ES-I3 (cell line): ENCODE measurements around the gene WFIKKN2.

Experiments
- H3K36me3 ChIP-seq: 2 replicates; pipeline ENCODE4 v1.6.1; 2013; ENCODE audit warnings: mild to moderate bottlenecking, low read length, control low read depth, moderate library complexity; ENCODE audit not compliant: insufficient read depth
- H3K4me1 ChIP-seq: 2 replicates; pipeline ENCODE4 v1.6.1; 2013; ENCODE audit warnings: mild to moderate bottlenecking, control low read depth, low read length; ENCODE audit not compliant: insufficient read depth
- H3K9ac ChIP-seq: 2 replicates; pipeline ENCODE4 v1.6.1; 2013; ENCODE audit warnings: low read depth, mild to moderate bottlenecking, low read length, moderate library complexity
- H3K9me3 ChIP-seq: 2 replicates; pipeline ENCODE4 v1.6.1; 2013; ENCODE audit warnings: mild to moderate bottlenecking, low read length, moderate library complexity; ENCODE audit not compliant: control insufficient read depth, insufficient read depth

Gene WFIKKN2

DNA sequence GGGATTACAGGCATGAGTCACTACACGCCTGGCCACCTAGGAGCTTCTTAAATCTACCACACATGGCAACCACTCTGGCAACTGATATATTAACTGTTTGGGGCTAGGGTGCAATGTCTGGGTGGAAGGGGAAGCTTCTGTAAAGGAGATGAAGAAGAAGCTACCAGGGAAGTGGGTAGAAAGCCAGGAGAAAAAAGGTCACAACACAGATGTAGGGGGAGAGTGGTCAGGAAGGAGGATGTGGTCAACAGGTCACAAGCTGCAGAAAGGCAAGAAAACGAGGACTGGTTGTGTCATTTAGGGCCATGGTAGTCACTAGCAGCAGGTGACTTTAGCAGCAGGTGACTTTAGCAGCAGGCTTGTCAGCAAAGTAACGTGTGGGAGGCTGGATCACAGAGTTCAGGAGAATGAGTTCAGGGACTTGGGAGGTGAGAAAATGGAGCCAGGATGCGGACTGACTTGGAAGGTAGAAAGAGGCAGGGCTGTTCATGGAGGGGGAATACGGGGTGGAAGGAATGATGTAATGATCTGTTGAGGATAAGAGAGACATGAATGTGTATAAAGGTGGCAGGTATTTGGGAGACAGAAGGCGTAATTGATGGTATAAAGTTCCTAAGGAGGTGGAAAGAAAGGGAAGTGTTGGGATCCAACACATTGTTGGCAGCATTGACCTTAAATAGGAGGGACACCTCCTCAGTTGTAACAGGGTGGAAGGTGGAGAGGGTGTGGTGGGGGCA, 16.3 kb upstream of the WFIKKN2 start:
- no peaks in the 10 kb centered on the region for H3K9me3 ChIP-seq
- H3K9ac ChIP-seq = no peak overlapping the region
- no peaks in the 10 kb centered on the region for H3K36me3 ChIP-seq

GRCh38 chr17:50820651-50821050, 14.7 kb upstream of the WFIKKN2 start:
- Histone ChIP-seq H3K4me1 (peaks cover 11% of the 10 kb centered on the region), H3K36me3 (no peaks in the 10 kb centered on the region), H3K9ac (no peak overlapping the region), H3K9me3 (no peaks in the 10 kb centered on the region)

More for the DNA sequence above, 16.3 kb upstream of the WFIKKN2 start:
- peaks cover 11% of the 10 kb centered on the region for H3K4me1 ChIP-seq

DNA sequence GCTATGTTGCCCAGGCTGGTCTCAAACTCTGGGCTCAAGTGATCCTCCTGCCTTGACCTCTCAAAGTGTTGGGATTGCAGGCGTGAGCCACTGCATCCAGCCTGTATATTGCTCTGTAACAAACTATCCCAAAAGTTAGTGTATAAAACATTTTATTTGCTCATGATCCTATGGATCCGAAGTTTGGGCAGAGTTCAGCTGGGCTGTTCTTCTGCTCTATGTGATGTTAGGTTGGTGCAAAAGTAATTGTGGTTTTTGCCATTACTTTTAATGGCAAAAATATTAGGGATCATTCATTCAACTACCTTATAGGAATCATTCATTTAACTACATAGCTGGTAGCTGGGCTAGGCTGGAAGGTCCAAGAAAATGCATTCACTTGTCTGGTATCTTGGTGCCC, 12.8 kb upstream of the WFIKKN2 start:
- Histone ChIP-seq H3K9ac (no peak overlapping the region), H3K9me3 (no peaks in the 10 kb centered on the region), H3K36me3 (no peaks in the 10 kb centered on the region), H3K4me1 (peaks cover 8% of the 10 kb centered on the region)

- Histone ChIP-seq H3K9ac (no peak overlapping the region), H3K9me3 (no peaks in the 10 kb centered on the region), H3K4me1 (peaks cover 11% of the 10 kb centered on the region; the same call in 1 of the 2 replicates), H3K36me3 (no peaks in the 10 kb centered on the region)
Measured at GRCh38 chr17:50824429-50824828, 11.0 kb upstream of the WFIKKN2 start.

- Histone ChIP-seq H3K9me3 (no peaks in the 10 kb centered on the region), H3K4me1 (peaks cover 14% of the 10 kb centered on the region; the same call in 1 of the 2 replicates), H3K36me3 (no peaks in the 10 kb centered on the region), H3K9ac (no peak overlapping the region)
Measured at GRCh38 chr17:50825188-50825587, 10.2 kb upstream of the WFIKKN2 start.

- H3K9ac ChIP-seq = no peak overlapping the region
- no peaks in the 10 kb centered on the region for H3K36me3 ChIP-seq
- H3K4me1 ChIP-seq = peaks cover 42% of the 10 kb centered on the region; the same call in 1 of the 2 replicates
- H3K9me3 ChIP-seq = no peaks in the 10 kb centered on the region
Measured at GRCh38 chr17:50828508-50829170, 6.7 kb upstream of the WFIKKN2 start.

GRCh38 chr17:50829332-50829731, 6.1 kb upstream of the WFIKKN2 start:
- no peaks in the 10 kb centered on the region for H3K36me3 ChIP-seq
- no peaks in the 10 kb centered on the region for H3K9me3 ChIP-seq
- H3K4me1 ChIP-seq = peaks cover 48% of the 10 kb centered on the region; the same call in 1 of the 2 replicates
- no peak overlapping the region for H3K9ac ChIP-seq

DNA sequence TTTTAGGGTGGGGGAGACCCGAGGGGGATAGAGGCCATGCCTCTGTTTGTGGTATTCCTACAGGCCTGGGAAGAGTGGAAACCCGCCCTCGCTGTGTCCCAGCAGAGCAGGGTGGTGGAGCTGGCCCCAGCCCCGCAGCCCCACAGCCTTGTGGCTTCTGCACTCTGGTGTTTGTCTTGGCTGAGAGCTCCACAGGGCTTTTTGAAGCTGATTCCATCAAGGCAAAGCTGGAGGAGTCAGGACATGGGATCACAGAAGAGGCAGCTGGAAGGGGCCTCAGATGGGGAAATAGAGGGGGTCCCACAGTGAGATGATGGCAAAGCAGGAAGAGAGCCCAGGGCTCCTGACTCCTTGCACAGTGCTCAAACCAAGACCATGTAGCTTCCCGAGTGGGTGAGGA, 5.0 kb upstream of the WFIKKN2 start:
- Histone ChIP-seq H3K36me3 (no peaks in the 10 kb centered on the region), H3K9ac (no peak overlapping the region), H3K9me3 (no peaks in the 10 kb centered on the region), H3K4me1 (peaks cover 58% of the 10 kb centered on the region; the same call in 1 of the 2 replicates)

GRCh38 chr17:50830994-50831393, 4.4 kb upstream of the WFIKKN2 start:
- H3K9ac ChIP-seq = no peak overlapping the region
- H3K36me3 ChIP-seq = no peaks in the 10 kb centered on the region
- no peaks in the 10 kb centered on the region for H3K9me3 ChIP-seq
- H3K4me1 ChIP-seq = peaks cover 60% of the 10 kb centered on the region; the same call in 1 of the 2 replicates

DNA sequence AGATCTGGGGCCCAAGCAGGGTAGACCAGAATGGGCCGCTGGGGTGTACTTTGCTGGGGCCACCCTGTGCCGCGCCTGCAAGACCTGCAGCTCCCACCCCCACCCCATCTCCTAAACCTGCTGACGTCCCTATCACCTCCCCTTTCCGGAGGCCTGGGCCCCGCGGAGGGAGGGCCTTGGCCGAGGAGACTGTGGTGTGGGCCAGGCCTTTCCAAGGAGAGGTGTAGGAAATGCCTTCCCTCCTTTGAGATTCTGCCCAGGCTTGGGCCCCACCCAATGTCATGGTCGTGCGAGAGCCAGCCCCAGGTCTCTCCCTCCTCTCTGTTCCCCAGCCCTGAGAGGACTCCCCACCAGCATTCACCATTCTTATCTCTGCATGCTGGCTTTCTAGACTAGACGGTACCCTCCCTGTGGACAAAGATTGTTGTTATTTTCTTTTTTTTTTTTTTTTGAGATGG, 3.9 kb upstream of the WFIKKN2 start:
- Histone ChIP-seq H3K9ac (no peak overlapping the region), H3K36me3 (no peaks in the 10 kb centered on the region), H3K9me3 (no peaks in the 10 kb centered on the region), H3K4me1 (peaks cover 60% of the 10 kb centered on the region; the same call in 1 of the 2 replicates)

DNA sequence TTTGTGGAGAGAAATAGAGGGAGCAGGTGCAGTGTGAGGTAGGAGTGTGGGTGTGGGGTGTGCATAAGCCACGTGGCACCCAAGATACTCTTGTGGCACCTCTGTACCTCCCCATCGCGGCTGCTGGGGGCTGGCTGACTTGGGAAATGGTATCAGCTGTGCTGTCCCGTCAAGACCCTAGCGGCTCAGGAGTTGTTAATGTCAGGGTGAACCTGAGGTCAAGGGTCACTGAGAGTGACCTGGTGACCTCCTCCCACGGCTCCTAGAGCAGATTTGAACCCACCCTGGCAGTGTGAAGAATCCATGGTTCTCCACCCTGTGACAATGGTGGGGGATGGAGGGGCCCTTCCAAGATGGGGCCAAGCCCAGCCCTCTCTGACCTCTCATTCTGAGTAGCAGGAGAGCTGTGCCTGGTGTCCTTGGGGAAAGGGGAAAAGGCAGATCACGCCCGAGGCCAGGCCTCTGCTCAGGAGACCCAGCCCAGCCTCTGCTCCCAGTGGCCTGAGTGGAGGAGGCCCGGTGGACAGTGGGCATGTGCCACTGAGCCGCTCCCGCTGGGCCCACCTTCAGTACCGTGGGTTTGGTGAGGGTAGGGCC, 3.0 kb upstream of the WFIKKN2 start:
- Histone ChIP-seq H3K9me3 (no peaks in the 10 kb centered on the region), H3K36me3 (no peaks in the 10 kb centered on the region), H3K9ac (no peak overlapping the region), H3K4me1 (peaks cover 60% of the 10 kb centered on the region; the same call in 1 of the 2 replicates)

- Histone ChIP-seq H3K9ac (no peak overlapping the region), H3K36me3 (no peaks in the 10 kb centered on the region), H3K9me3 (no peaks in the 10 kb centered on the region), H3K4me1 (peaks cover 60% of the 10 kb centered on the region; the same call in 1 of the 2 replicates)
Measured at GRCh38 chr17:50832864-50833381, 2.5 kb upstream of the WFIKKN2 start.

DNA sequence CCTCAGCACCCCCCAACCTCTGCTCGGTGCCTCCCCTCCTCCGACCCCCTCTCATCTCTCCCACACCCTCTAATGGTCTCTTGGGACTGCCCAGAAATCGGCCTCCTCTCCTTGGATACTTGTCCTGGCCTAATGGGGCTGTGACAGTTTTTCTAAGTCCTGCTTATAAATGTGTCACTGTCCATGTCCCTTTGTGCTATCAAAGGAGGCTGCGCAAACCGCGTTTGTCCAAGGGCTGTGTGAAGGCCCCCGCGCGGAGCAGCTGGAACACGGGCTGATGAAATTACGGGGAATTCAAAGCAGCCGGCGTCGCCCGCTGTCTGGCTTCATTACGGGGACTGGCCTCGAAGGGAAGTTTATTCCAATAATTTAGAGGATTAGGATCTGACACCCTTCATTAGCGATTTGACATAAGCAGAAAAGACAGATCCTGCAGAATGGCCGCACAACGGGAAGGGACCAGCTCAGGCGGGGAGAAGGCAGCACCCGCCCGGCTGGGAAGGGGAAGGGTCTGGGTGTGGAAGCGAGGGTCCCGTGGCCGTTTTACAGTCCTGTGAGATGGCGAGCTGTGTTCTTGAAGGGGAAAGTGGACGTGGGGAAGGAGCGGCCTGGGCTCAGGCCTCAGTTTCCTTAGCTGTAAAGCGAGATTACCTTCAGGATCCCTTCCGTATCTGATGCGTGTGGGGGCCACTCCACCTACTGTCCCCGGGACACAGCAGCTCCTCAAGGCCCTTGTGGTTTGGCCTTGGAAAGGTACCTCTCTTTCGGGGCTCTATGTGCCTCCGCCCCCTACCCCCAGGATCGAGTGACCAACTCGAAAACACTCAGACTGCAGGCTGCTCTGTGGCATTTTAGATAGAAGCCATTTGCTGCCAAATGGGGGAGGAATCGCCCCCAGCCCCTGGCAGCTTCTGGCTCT, 1.6 kb upstream of the WFIKKN2 start:
- no peaks in the 10 kb centered on the region for H3K9me3 ChIP-seq
- H3K36me3 ChIP-seq = no peaks in the 10 kb centered on the region
- no peak overlapping the region for H3K9ac ChIP-seq
- peaks cover 55% of the 10 kb centered on the region; the same call in 1 of the 2 replicates for H3K4me1 ChIP-seq
